ENCODE measurements around the gene SLC8A2.

GRCh38 chr19:47448360-47448727 lies 23.3 kb downstream of the SLC8A2 start:
- no peak for TF ChIP-seq CTCF (IDR thresholded peaks at IDR 0.05)
- TF ChIP-seq POLR2A (IDR thresholded peaks at IDR 0.05): no peak
- no peak for TF ChIP-seq EP300 (IDR thresholded peaks at IDR 0.05)

All from ovary (tissue), 3 donors.